HG02798 (cell line): Measurements from ENCODE around the gene SMIM44.
"Not testable (repeated sequence)": the region's sequence is repeated elsewhere in the genome, so short reads cannot be mapped to it uniquely, and the experiment has no call there.

Experiments
- ATAC-seq: cut with Tn5 transposase; IDR thresholded peaks from one replicate; pipeline ENCODE4 v1.9.1; 2021; ENCODE audit warnings: mild to moderate bottlenecking; ENCODE audit not compliant: unreplicated experiment, poor library complexity

Gene SMIM44

GRCh38 chr19:3518659-3519058 lies 35.4 kb upstream of the SMIM44 start:
- ATAC-seq: no peak

- ATAC-seq: no peak
Measured at GRCh38 chr19:3518255-3518654, 35.0 kb upstream of the SMIM44 start.

GRCh38 chr19:3517638-3518037 lies 34.4 kb upstream of the SMIM44 start:
- ATAC-seq: no peak

- ATAC-seq: no peak
Measured at GRCh38 chr19:3516675-3517207, 33.5 kb upstream of the SMIM44 start.

- ATAC-seq: no peak
Measured at GRCh38 chr19:3515891-3516422, 32.7 kb upstream of the SMIM44 start.

- no peak for ATAC-seq
Measured at GRCh38 chr19:3514930-3515329, 31.7 kb upstream of the SMIM44 start.

DNA sequence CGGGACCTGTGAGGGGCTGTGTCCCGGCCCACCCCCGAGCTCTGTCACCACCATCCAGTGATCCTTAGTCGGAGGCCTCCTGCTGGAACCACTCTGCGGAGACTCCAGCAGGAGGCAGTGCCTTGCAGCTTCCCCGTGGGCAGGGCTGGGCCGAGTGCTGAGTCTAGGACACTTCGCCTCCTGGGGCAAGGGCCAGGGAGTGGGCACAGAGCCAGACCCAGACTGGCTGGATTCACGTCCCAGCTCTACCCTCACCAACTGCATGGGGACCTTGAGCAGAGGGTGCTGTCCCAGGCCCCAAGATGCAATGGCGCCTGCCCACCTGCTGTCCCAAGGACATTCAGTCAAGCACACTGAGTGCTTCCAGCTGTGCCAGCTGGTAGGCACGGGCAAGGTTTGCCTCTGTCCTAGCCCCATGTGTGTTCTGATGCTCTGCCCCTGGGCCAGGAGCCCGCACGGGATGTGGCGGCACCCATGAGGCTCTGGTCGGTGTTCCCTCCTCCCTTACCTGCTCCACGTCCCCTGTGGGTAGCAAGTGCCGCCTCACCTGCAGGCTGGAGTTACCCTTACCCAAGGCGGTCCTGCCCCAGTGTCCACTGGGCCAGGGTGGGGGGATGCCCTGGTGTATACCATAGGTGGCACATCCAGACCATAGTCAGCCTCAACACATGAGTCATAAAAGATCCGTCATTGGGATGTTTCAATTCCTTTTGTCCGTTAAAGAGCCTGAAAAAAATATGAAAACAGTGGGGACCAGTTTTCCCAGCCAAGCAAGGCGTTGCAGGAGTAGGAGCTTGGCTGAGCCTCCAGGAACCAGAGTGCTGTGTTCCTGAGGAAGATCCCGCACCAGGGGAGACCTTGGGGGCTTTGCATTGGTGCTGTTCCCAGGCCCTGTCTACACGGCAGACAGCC lies 30.2 kb upstream of the SMIM44 start:
- no peak for ATAC-seq

GRCh38 chr19:3512562-3513228 lies 29.5 kb upstream of the SMIM44 start:
- no peak for ATAC-seq

GRCh38 chr19:3511506-3512251 lies 28.4 kb upstream of the SMIM44 start:
- ATAC-seq: no peak

- no peak for ATAC-seq
Measured at GRCh38 chr19:3510727-3511126, 27.5 kb upstream of the SMIM44 start.

DNA sequence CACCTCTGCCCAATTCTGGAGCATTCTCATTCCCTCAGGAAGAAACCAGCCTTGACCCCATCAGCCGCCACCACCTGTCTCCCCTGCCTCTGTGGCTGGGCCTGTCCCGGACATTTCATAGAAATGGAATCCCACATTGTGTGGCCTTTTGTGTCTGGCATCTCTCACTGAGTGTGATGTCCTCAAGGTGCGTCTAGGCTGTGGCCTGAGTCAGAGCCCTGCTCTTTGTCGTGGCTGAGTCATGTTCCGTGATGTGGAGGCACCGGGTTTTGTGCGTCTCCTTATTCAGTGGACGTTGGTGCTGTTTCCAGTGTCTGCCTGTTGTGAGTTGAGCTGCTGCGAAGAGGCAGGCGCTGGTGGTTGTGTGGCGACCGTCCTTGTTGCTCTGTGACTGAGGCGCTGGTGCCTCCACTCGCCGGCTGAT lies 26.3 kb upstream of the SMIM44 start:
- no peak for ATAC-seq

DNA sequence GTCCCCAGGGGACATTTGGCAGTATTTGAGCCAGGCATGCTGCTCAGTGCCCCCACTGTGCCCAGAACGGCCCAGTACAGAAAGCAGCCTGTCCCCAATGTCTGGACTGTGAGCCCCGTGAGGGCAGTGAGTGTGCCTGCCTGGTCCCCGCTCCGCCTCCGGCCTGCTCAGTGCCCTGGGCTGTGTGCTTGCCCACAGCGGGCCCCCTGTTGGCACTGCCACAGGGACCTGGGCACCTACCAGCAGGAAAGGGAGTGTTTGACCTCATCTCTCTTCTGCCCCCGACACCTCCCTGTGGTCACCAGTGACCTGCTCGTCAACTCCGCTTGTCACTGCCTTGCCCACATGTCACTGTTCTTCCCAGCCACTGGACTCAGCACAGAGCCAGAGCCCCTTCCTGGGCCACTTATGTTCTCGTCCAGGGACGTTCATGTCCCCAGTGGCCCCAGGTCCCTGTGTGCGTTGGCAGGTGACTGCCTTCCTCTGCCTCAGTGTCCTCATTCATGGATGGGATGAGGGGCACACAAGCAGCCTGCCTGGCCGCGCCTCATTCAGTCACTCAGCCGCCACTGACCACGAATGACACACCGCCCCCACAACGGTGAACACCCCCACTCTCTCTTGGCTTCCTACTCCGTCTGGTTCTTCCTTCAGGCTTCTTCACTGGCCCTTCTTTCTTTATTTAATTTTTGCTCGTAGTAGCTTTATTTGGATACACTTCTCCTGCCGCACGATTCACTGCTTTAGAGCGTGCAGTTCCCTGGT lies 25.7 kb upstream of the SMIM44 start:
- ATAC-seq: no peak

GRCh38 chr19:3508121-3508661 lies 24.9 kb upstream of the SMIM44 start:
- not testable (repeated sequence) for ATAC-seq

DNA sequence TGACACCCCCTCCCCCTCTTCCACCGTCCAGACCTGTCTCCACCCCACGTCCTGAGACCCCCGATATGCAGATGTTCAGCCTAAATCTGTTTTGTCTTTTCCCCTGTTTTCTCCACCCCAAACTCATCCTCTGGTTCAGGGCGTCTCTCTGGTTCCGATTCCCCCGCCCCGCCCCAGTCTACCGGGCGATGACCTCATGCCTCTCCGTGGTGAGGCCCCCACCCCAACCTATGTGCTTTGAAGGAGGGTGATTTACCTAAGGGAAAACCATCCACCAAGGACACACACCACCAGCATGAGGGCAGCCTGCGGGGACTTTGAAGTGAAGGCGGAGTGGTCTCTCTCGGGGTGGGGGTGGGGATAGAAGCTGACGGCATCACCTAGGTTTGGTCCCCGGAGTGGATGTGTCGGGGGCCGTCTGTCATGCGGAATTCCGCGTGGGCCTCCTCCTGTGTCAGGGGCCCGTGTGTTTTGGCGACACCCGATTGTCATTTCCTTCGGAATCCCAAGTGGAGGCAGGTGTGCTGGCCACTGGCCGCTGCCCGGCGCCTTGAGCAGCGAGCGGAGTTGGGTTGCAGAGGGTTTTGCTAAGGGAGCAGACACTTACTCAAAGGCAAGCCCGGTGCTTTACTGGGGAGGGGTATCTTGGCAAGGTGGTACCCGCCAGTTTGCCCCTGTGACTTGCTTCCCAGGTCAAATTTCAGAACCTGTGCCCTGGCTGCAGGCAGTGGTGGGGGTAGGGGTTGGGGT lies 24.3 kb upstream of the SMIM44 start:
- no peak for ATAC-seq

GRCh38 chr19:3506384-3507340 lies 23.4 kb upstream of the SMIM44 start:
- ATAC-seq: peak; percentile 4

DNA sequence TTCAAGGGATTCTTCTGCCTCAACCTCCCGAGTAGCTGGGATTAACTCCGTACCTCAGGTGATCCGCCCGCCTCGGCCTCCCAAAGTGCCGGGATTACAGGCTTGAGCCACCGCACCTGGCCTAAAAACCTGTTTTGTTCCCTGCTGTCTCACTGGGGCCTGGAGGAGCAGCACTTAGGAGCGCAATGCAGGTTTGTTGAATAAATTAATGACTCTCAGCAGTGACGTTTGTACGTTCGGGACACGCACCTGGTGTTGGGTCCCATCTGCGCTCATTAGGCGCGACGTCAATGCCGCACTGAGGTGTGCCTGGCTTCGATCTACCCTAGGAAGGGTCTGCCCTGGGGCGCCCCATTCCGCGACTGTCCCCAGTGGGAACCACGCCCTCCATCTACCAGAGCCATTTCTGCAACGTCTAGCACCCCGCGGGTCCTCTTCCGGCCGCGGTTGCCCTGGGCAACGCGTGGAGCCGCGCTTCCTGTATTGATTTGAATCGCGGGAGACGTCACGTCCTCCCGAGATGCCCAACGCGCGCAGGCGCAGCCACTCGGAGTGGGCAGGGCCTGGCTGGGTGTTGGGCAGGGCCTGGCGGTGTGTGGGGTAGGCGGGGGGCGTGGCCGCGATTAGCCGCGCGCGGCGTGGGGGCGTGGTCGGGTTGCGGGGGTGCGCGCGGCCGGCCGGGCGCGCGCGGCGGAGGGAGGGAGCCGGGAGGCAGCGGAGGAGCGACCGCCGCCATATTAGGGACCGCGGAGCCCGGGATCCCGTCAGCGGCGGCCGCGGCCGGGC lies 22.6 kb upstream of the SMIM44 start, which contains the start of gene FZR1:
TSS of gene FZR1 (plus strand) at position 714 of the 786 bp plus-strand sequence. CDS start 16,679 bp downstream, outside the sequence.
- ATAC-seq: peak; percentile 95

GRCh38 chr19:3504735-3505134 lies 21.5 kb upstream of the SMIM44 start:
- ATAC-seq: no peak
